Ishikawa (cell line): ENCODE results near the gene LMF1.

ENCODE experiments used
- CREB1 ChIP-seq: IDR thresholded peaks from 2 replicates; pipeline ENCODE4 v1.6.1; 2012; ENCODE audit warnings: low read depth
- EP300 ChIP-seq: IDR thresholded peaks from 2 replicates; pipeline ENCODE4 v1.6.1; 2012; ENCODE audit warnings: borderline replicate concordance
- MAX ChIP-seq: IDR thresholded peaks from 2 replicates; pipeline ENCODE4 v1.6.1; 2012
- RAD21 ChIP-seq: IDR thresholded peaks from 2 replicates; pipeline ENCODE4 v1.6.1; 2012; ENCODE audit warnings: low read depth
- TAF1 ChIP-seq: IDR thresholded peaks from 2 replicates; pipeline ENCODE4 v1.6.1; 2012; ENCODE audit warnings: low read depth, mild to moderate bottlenecking
- TEAD4 ChIP-seq: IDR thresholded peaks from 2 replicates; pipeline ENCODE4 v1.6.1; 2012
- USF1 ChIP-seq: IDR thresholded peaks from 2 replicates; pipeline ENCODE4 v1.6.1; 2012
- ZBTB7A ChIP-seq: IDR thresholded peaks from 2 replicates; pipeline ENCODE4 v1.6.1; 2012; ENCODE audit warnings: low read depth

GRCh38 chr16:966035-966434 is 4.7 kb downstream of the LMF1 start:
- TF ChIP-seq EP300 = no peak
- TF ChIP-seq TAF1 = no peak
- no peak for TF ChIP-seq CREB1
- no peak for TF ChIP-seq ZBTB7A
- no peak for TF ChIP-seq MAX
- no peak for TF ChIP-seq USF1
- no peak for TF ChIP-seq TEAD4
- no peak for TF ChIP-seq RAD21
